CD4-positive, alpha-beta T cell (primary cell): ENCODE data around the gene MYO3B. TPM values are rescaled to one million over a fixed set of nuclear protein-coding genes. Genes with fewer than 3 reads are reported as not detected.

Source experiments
- ATAC-seq: fragments of 200-7000 bp; cut with Tn5 transposase; one replicate; pipeline ENCODE4 v1.10.0; 2022; ENCODE audit warnings: mild to moderate bottlenecking; ENCODE audit not compliant: poor library complexity
- CTCF ChIA-PET: fragments of 350-600 bp; sonication (Branson Sonifier 250); formaldehyde crosslinking; loops from one replicate; lab custom pipeline; 2021; ENCODE audit warnings: antibody characterized with exemption, inconsistent platforms; lab: Charles Lee
- POLR2A ChIA-PET: fragments of 350-600 bp; sonication (Branson Sonifier 250); formaldehyde crosslinking; loops from one replicate; lab custom pipeline; 2021; ENCODE audit warnings: antibody characterized with exemption, inconsistent platforms; lab: Charles Lee
- DNase-seq, 14 experiments: peaks; one replicate each; pipeline ENCODE4 v3.0.0-alpha.2; 2013 to 2020; ENCODE audit warnings: mixed read lengths in 2 of 14
- H3K27ac ChIP-seq, 2 donors: one replicate each; pipeline versions ENCODE4 v1.5.1 to v1.7.0; 2013; ENCODE audit warnings: low read length in 2 of 2, low read depth in 1 of 2, mild to moderate bottlenecking in 1 of 2
- H3K27me3 ChIP-seq, 2 experiments: 1 replicate in 1 of 2; 2 replicates in 1 of 2; pipeline versions ENCODE4 v1.6.1 to v1.7.0; 2013; ENCODE audit warnings: low read length in 2 of 2, control low read depth in 1 of 2, mild to moderate bottlenecking in 1 of 2, moderate library complexity in 1 of 2; ENCODE audit not compliant: insufficient read depth in 2 of 2, control insufficient read depth in 1 of 2
- H3K36me3 ChIP-seq: one replicate; pipeline ENCODE4 v1.6.1; 2013; ENCODE audit warnings: low read length, control low read depth; ENCODE audit not compliant: insufficient read depth
- H3K4me1 ChIP-seq: one replicate; pipeline ENCODE4 v1.6.1; 2013; ENCODE audit warnings: low read length, control low read depth; ENCODE audit not compliant: insufficient read depth
- H3K4me3 ChIP-seq: one replicate; pipeline ENCODE4 v1.5.1; 2013; ENCODE audit warnings: mild to moderate bottlenecking, low read length, moderate library complexity
- H3K9me3 ChIP-seq, 2 experiments: 1 replicate in 1 of 2; 2 replicates in 1 of 2; pipeline versions ENCODE4 v1.6.1 to v1.7.0; 2013; ENCODE audit warnings: low read length in 2 of 2, mild to moderate bottlenecking in 2 of 2, control low read depth in 1 of 2, moderate library complexity in 1 of 2; ENCODE audit not compliant: control insufficient read depth in 1 of 2, insufficient read depth in 1 of 2
- H3K27ac Mint-ChIP-seq: one replicate; pipeline ENCODE4 v1.8.0; 2020; ENCODE audit warnings: mixed read lengths
- H3K27me3 Mint-ChIP-seq: one replicate; pipeline ENCODE4 v1.8.0; 2021; ENCODE audit warnings: mixed read lengths
- H3K36me3 Mint-ChIP-seq: one replicate; pipeline ENCODE4 v1.8.0; 2021; ENCODE audit warnings: low read depth, mixed read lengths
- H3K4me1 Mint-ChIP-seq: one replicate; pipeline ENCODE4 v1.8.0; 2021; ENCODE audit warnings: low read depth, mixed read lengths
- H3K4me3 Mint-ChIP-seq: one replicate; pipeline ENCODE4 v1.8.0; 2020; ENCODE audit warnings: mild to moderate bottlenecking, mixed read lengths
- H3K9me3 Mint-ChIP-seq: one replicate; pipeline ENCODE4 v1.8.0; 2020; ENCODE audit warnings: mixed read lengths
- intact Hi-C, 2 experiments: fragments of 100-400 bp; cut with DNase I in 1 of 2; cut with micrococcal nuclease in 1 of 2; formaldehyde crosslinking; loops; one replicate each; pipeline versions ENCODE4 v1.15.1 to v1.9.0; 2023 to 2025; cut with DNase I, micrococcal nuclease
- total RNA-seq, 174 experiments: library from RNA in 2 of 174; stranded (reverse) in 2 of 174; gene quantifications; one replicate each; pipeline ENCODE4 v1.2.3 and lab custom pipeline; 2021 to 2026
- TF ChIP-seq, protein P1 (sequence below): fragments of 200-600 bp; IDR thresholded peaks from one replicate; pipeline ENCODE4 v1.8.0; 2022; ENCODE audit warnings: antibody characterized with exemption, mild to moderate bottlenecking

MYO3B gene
- total RNA-seq, 2 experiments from 2014 or later: not detected

DNA sequence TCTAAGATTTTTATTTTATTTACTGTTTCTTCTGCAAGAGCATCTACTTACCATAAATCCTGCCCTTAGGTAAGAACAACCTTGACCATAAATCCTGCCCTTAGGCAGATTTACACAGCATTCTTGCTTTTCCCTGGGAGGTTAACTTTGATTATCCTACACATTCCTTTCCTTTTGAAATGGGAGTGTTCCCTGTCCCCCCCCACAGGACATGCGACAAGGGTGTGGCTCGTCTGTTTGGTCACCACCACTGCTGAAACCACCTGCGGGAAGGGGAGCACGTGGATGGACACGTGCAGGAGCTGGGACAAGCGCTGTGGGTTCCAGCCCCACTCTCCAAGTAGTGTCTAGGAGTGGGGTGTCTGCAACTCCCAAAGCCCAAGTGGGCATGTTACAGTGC, 297.9 kb downstream of the MYO3B start:
- H3K27me3 Mint-ChIP-seq: peaks cover 5% of the 10 kb centered on the region
- H3K36me3 Mint-ChIP-seq: no peaks in the 10 kb centered on the region
- H3K9me3 ChIP-seq: peaks cover 0 to 2% of the 10 kb centered on the region in 2 experiments
- no peak for DNase-seq
- no peaks in the 10 kb centered on the region for H3K4me1 Mint-ChIP-seq
- TF ChIP-seq, protein P1, sequence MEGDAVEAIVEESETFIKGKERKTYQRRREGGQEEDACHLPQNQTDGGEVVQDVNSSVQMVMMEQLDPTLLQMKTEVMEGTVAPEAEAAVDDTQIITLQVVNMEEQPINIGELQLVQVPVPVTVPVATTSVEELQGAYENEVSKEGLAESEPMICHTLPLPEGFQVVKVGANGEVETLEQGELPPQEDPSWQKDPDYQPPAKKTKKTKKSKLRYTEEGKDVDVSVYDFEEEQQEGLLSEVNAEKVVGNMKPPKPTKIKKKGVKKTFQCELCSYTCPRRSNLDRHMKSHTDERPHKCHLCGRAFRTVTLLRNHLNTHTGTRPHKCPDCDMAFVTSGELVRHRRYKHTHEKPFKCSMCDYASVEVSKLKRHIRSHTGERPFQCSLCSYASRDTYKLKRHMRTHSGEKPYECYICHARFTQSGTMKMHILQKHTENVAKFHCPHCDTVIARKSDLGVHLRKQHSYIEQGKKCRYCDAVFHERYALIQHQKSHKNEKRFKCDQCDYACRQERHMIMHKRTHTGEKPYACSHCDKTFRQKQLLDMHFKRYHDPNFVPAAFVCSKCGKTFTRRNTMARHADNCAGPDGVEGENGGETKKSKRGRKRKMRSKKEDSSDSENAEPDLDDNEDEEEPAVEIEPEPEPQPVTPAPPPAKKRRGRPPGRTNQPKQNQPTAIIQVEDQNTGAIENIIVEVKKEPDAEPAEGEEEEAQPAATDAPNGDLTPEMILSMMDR: no peak
- no peaks in the 10 kb centered on the region for H3K4me1 ChIP-seq
- H3K27ac ChIP-seq: no peak overlapping the region
- no peaks in the 10 kb centered on the region for H3K9me3 Mint-ChIP-seq
- ATAC-seq: no peak
- ChIA-PET CTCF (no interaction called here), POLR2A (interaction anchor here (0.9 kb wide), 1 partner anchor 81 kb away, joined by 3 read pairs; no protein-coding TSS in a partner anchor)
- H3K36me3 ChIP-seq: no peaks in the 10 kb centered on the region
- H3K4me3 Mint-ChIP-seq: no peak overlapping the region
- H3K27me3 ChIP-seq: no peaks in the 10 kb centered on the region
- H3K27ac Mint-ChIP-seq: no peak overlapping the region
- no peak overlapping the region for H3K4me3 ChIP-seq
- intact Hi-C loops: no loop called here

DNA sequence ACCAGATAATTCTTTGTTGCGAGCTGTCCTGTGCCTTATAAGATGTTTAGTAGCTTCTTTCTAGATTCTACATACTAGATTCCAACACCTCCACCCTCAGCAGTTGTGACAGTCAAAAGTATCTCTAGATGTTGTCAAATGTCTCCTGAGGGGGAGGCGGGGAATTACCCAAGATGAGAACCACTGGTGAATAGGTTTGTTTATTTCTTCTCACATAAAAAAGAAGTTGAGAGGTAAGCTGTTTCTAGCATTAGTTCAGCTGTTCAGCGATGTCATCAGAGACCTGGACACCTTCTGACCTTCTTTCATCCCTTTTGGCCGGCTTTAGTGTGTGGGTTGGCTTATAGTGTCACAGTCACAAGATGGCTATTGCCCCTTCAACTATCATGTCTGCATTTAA, 299.7 kb downstream of the MYO3B start:
- H3K4me1 ChIP-seq: no peaks in the 10 kb centered on the region
- TF ChIP-seq, protein P1: no peak
- H3K36me3 ChIP-seq: no peaks in the 10 kb centered on the region
- H3K4me3 ChIP-seq: no peak overlapping the region
- Mint-ChIP-seq H3K4me3 (no peak overlapping the region), H3K36me3 (no peaks in the 10 kb centered on the region), H3K9me3 (no peaks in the 10 kb centered on the region), H3K27me3 (peaks cover 5% of the 10 kb centered on the region), H3K4me1 (no peaks in the 10 kb centered on the region), H3K27ac (no peak overlapping the region)
- H3K27ac ChIP-seq: no peak overlapping the region
- ATAC-seq (no peak), DNase-seq (no peak)
- intact Hi-C loops: no loop called here
- CTCF ChIA-PET: no interaction called here
- no peaks in the 10 kb centered on the region for H3K27me3 ChIP-seq
- H3K9me3 ChIP-seq: no peaks in the 10 kb centered on the region
- POLR2A ChIA-PET: no interaction called here

DNA sequence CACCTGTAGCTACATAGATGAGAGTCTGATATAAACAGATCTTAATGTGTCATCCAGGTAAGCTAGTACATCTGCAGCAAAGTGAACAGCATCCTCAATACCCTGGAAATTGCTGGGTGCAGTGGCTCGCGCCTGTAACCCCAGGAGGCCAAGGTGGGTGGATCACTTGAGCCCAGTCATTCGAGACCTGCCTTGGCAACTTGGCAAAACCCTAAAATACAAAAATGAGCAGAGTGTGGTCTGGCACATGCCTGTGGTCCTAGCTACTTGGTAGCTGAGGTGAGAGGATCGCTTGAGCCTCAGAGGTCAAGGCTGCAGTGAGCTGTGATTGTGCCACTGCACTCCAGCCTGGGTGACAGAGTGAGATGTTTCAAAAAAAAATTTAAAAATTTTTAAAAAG, 303.3 kb downstream of the MYO3B start:
- no peak overlapping the region for H3K4me3 ChIP-seq
- Mint-ChIP-seq H3K27me3 (peaks cover 5% of the 10 kb centered on the region), H3K9me3 (no peaks in the 10 kb centered on the region), H3K4me1 (no peaks in the 10 kb centered on the region), H3K27ac (no peak overlapping the region), H3K36me3 (no peaks in the 10 kb centered on the region), H3K4me3 (no peak overlapping the region)
- no peak overlapping the region for H3K27ac ChIP-seq
- no peak for ATAC-seq
- H3K4me1 ChIP-seq: no peaks in the 10 kb centered on the region
- intact Hi-C loops: no loop called here
- no peaks in the 10 kb centered on the region for H3K36me3 ChIP-seq
- ChIA-PET CTCF (no interaction called here), POLR2A (no interaction called here)
- DNase-seq: no peak
- no peaks in the 10 kb centered on the region for H3K9me3 ChIP-seq
- no peaks in the 10 kb centered on the region for H3K27me3 ChIP-seq
- TF ChIP-seq, protein P1: no peak
